BJ (cell line): ENCODE data around the gene FXYD6. TPM values are rescaled to one million over a fixed set of nuclear protein-coding genes. Genes with fewer than 3 reads are reported as not detected.

ENCODE experiments used
- CTCF ChIA-PET: fragments of 350-600 bp; formaldehyde crosslinking; extraction: SDS; loops from one replicate; lab custom pipeline; 2021; ENCODE audit warnings: antibody characterized with exemption, inconsistent platforms; lab: Yijun Ruan, JAX
- POLR2A ChIA-PET: fragments of 300-600 bp; sonication (Branson Sonifier 250); formaldehyde crosslinking; extraction: SDS; loops from one replicate; lab custom pipeline; 2021; ENCODE audit warnings: antibody characterized with exemption; lab: Charles Lee
- DNase-seq: peaks from one replicate; pipeline ENCODE4 v3.0.0-alpha.2; 2011; ENCODE audit warnings: low read depth
- H3K27me3 ChIP-seq: 2 replicates; pipeline ENCODE4 v1.6.0; 2011; ENCODE audit warnings: low read length; ENCODE audit not compliant: control insufficient read depth, insufficient read depth
- H3K36me3 ChIP-seq: 2 replicates; pipeline ENCODE4 v1.5.1; 2011; ENCODE audit warnings: low read length; ENCODE audit not compliant: control insufficient read depth, insufficient read depth
- H3K4me3 ChIP-seq: 2 replicates; pipeline ENCODE4 v1.5.1; 2011; ENCODE audit warnings: low read depth, mild to moderate bottlenecking, control low read depth, low read length
- polyA plus RNA-seq: library from polyadenylated mRNA; depleted of rRNA; stranded (reverse); fragments of >200 nt; gene quantifications from 2 replicates; pipeline ENCODE4 v1.2.3, GENCODE V29; 2011
- TF ChIP-seq, protein P1 (sequence below): IDR thresholded peaks from 2 replicates; pipeline ENCODE4 v1.5.1; 2011; ENCODE audit warnings: low read depth, mild to moderate bottlenecking, control low read depth, inconsistent platforms, low read length, moderate library complexity; ENCODE audit not compliant: insufficient read depth

The FXYD6 gene
- polyA plus RNA-seq, 1 experiment = not detected

GRCh38 chr11:117863383-117863782 is 13.1 kb downstream of the FXYD6 start:
- TF ChIP-seq, protein P1, sequence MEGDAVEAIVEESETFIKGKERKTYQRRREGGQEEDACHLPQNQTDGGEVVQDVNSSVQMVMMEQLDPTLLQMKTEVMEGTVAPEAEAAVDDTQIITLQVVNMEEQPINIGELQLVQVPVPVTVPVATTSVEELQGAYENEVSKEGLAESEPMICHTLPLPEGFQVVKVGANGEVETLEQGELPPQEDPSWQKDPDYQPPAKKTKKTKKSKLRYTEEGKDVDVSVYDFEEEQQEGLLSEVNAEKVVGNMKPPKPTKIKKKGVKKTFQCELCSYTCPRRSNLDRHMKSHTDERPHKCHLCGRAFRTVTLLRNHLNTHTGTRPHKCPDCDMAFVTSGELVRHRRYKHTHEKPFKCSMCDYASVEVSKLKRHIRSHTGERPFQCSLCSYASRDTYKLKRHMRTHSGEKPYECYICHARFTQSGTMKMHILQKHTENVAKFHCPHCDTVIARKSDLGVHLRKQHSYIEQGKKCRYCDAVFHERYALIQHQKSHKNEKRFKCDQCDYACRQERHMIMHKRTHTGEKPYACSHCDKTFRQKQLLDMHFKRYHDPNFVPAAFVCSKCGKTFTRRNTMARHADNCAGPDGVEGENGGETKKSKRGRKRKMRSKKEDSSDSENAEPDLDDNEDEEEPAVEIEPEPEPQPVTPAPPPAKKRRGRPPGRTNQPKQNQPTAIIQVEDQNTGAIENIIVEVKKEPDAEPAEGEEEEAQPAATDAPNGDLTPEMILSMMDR = no peak
- H3K36me3 ChIP-seq = no peaks in the 10 kb centered on the region
- no peak for DNase-seq
- ChIA-PET CTCF (interaction anchor here (0.6 kb wide), 1 partner anchor 20 kb away, joined by 3 read pairs; no protein-coding TSS in a partner anchor), POLR2A (no interaction called here)
- H3K4me3 ChIP-seq = no peak overlapping the region
- H3K27me3 ChIP-seq = no peaks in the 10 kb centered on the region

- TF ChIP-seq, protein P1 = no peak
- ChIA-PET POLR2A (no interaction called here), CTCF (no interaction called here)
- DNase-seq = no peak
- no peak overlapping the region for H3K4me3 ChIP-seq
- H3K27me3 ChIP-seq = no peaks in the 10 kb centered on the region
- H3K36me3 ChIP-seq = no peaks in the 10 kb centered on the region
These were observed 13.7 kb downstream of the FXYD6 start for GRCh38 chr11:117862753-117863152.

- no peaks in the 10 kb centered on the region for H3K36me3 ChIP-seq
- TF ChIP-seq, protein P1 = no peak
- no peak for DNase-seq
- H3K27me3 ChIP-seq = no peaks in the 10 kb centered on the region
- CTCF ChIA-PET = interaction anchor here (1.1 kb wide), 1 partner anchor 85 kb away, joined by 3 read pairs; no protein-coding TSS in a partner anchor
- POLR2A ChIA-PET = no interaction called here
- H3K4me3 ChIP-seq = no peak overlapping the region
These were observed 14.3 kb downstream of the FXYD6 start for GRCh38 chr11:117862019-117862725.

GRCh38 chr11:117861151-117862018 is 15.1 kb downstream of the FXYD6 start:
- DNase-seq = no peak
- no peak overlapping the region for H3K4me3 ChIP-seq
- no peaks in the 10 kb centered on the region for H3K36me3 ChIP-seq
- CTCF ChIA-PET = interaction anchor here (1.1 to 1.3 kb wide), 2 partner anchors 17 to 85 kb away, joined by 3 to 6 read pairs; no protein-coding TSS in a partner anchor
- POLR2A ChIA-PET = no interaction called here
- TF ChIP-seq, protein P1 = no peak
- no peaks in the 10 kb centered on the region for H3K27me3 ChIP-seq

DNA sequence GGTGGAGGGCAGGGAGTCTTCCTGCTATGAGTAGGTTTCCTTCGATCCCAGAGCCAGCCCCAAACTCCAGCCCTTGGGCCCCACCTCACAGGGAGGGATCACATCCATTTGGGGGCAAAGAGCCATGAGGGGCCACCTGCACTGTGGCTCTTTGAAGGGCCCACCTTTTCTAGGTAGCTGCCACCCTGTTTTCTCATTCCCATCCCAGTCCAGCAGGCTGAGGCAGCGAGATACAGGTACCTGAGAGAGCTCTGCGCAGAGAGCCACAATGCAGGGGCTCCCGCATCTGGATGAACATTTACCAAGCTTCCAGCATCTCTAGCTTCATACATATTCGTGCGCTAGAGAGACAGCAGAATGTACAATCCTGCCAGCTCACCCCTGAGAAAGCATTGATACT is 16.3 kb downstream of the FXYD6 start:
- DNase-seq = no peak
- H3K36me3 ChIP-seq = no peaks in the 10 kb centered on the region
- ChIA-PET POLR2A (no interaction called here), CTCF (interaction anchor here (1.3 kb wide), 1 partner anchor 16 kb away, joined by 6 read pairs; no protein-coding TSS in a partner anchor)
- H3K27me3 ChIP-seq = no peaks in the 10 kb centered on the region; the same call in 1 of the 2 replicates
- TF ChIP-seq, protein P1 = no peak
- H3K4me3 ChIP-seq = no peak overlapping the region
